HG03432 (cell line): ENCODE data around the gene KHDC3L.

Experiments used
- ATAC-seq: cut with Tn5 transposase; IDR thresholded peaks from one replicate; pipeline ENCODE4 v1.9.1; 2021; ENCODE audit warnings: mild to moderate bottlenecking, moderate library complexity; ENCODE audit not compliant: unreplicated experiment

Gene KHDC3L, protein sequence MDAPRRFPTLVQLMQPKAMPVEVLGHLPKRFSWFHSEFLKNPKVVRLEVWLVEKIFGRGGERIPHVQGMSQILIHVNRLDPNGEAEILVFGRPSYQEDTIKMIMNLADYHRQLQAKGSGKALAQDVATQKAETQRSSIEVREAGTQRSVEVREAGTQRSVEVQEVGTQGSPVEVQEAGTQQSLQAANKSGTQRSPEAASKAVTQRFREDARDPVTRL

DNA sequence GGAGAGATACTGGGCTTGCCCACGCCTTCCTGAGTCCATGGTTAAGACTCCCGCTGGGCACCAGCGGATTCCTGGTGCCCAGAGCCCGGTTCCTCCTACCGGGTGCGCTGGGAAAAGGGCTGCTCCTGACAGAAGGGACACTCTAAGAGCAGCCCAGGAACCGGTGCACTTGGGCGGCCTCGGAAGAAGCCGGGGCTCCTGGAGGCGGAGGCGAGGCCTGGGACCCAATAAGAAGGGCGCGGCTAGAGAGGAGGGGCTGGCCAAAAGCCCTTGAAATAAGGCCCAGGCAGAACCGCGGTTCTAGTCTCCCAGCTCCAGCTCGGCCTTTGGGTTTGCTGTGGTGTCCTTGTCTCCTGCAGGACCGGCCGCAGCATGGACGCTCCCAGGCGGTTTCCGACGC, at the start of gene KHDC3L:
TSS of gene KHDC3L (plus strand) at position 301 of the 400 bp plus-strand sequence. CDS start at position 373, 72 bp downstream.
- no peak for ATAC-seq

DNA sequence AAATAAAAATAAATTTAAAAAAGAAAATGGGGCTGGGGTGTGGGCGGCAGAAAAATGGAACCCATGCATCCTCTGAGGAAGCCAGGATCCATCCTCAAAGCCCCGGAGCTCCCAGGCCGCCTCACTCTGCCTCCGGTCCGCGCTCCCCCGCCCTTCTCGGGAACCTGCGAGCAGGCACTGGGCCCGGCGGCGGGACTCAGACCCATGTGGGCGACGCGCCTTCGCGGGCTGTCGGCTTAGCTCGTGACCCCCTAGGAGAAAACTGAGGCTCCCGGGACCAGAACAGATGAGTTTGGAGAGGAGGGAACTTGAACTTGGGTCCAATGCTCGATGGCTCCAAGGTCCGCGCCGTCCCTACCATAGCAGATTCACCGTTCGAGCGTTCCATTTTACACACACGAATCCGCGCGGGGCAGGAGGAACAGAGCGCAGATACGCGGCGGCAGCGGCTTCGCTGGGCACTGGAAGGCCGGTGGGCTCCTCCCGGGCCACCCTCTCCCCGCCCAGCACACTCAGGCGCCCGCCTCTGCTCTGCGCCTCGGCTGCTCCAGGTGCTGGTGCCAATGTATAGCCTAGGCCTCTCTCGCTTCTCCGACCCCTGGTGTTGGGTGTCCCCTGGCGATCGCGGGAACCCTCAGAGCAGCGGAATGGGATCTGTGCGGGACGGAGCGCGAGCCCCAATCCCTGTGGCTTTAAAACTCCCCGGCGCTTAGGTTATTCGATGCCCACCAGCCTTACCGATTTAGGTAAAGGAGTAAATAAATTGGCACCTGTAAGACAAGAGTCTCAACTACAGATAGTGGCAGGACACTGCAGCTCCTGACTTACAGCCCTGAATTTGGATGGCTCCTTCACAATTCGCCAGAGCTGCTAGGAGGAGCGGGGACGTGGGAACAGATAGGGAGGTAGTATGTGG, 47.6 kb upstream of the KHDC3L start:
- no peak for ATAC-seq

DNA sequence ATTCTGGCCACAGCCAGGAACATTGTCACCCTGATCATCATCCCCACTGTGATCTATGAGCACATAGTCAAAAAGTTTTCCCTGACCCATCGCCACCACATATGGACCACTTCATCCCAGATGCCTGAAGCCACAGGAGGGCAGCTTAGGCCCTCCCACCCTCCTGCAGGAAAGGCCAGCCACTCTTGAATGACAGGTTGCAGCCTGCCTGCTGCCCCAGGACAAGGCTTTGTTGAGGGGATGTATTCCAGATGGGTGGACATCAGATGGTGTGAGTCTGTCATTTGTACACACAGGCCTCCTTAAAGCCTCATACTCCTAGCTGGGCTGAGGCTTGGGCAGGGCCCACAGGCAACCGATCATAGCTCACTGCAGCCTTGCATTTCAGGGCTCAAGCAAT, 39.1 kb upstream of the KHDC3L start:
- no peak for ATAC-seq

DNA sequence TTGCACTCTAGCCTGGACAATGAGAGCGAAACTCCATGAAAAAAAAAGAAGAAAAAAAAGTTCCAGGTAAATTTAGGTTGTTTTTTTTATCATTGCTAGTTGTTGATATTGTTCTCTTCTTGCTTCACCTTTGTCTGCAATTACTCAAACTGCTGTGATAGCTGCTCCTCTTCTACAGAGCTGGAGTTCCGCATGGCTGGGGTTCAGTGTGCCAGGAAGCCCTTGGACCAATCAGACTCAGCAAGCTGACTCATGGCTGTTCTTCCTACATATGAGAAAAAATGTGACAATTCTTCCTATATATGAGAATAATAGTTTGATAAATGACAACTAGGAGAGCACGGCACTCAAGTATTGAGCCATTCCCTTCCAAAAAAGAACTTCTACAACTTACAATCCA, 36.8 kb upstream of the KHDC3L start:
- ATAC-seq = no peak

DNA sequence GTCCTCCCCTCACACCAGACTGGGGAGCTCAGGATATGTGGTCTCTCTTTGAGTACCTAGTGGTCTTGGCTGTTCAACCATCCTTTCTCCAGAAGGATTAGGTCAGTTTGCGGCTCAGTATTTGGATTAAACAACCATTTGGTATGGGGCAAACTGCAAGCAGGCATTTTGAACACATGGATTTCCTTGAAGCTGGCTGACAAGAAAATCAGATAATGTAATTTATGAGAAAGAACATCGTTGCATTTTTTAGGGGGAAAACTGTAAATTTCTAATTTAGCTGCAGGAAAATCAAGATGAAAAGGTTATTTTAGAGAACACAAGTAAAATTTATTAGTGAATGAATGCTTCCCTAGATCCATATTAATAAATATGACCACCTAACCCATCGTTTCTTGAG, 33.7 kb upstream of the KHDC3L start:
- no peak for ATAC-seq

DNA sequence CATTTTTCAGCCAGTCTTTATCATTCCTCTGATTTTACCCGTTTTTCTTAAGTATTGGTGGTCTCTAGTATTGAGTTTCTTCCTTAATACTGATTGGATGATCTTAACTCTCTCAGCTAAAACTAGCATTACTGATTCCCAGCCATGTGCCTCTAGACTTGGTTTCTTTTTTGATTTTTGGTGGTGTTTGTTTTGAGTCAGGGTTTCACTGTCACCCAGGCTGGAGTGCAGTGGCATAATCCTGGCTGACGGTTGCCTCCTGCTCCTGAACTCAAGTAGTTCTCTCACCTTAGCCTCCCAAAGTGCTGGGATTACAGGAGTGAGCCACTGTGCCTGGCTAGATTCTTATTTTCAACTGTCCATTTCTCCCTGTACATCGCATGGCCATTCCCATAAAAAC, 33.3 kb upstream of the KHDC3L start:
- peak; percentile 76 for ATAC-seq

DNA sequence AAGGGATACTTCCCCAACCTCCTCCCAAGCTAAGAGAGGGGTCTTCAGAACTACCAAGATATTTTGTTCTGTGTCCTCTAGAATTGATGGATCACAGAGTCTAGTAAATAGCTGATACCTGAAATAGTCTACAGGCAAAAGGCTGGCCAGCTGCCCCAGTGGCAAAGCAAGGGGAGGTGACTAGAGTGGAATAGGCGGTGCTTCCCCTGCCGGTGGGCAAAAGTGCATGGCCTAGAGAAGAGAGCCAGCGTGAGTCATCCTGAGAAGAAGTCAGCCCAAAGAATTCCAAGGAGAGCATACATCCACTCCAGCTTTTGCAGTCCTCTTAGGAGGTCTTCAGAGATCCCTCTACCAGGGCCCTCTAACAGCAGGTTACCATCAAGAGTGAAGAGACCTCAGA, 23.1 kb upstream of the KHDC3L start:
- peak; percentile 38 for ATAC-seq

DNA sequence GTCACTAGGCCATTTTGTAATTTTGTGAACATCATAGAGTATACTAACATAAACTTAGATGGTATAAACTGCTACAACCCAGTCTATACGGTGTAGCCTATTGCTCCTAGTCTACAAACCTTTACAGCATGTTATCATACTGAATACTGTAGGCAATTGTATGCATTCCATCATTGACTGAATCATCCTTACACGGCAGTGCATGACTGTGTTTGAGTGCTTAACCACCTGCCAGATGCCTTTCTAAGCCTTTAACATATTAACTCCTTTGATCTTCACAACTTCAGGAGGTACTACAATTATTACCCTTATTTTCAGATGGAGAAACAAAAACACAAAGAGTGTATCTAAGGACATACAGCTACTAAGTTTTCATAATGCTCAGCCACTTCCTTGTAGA, 22.4 kb upstream of the KHDC3L start:
- ATAC-seq = no peak

DNA sequence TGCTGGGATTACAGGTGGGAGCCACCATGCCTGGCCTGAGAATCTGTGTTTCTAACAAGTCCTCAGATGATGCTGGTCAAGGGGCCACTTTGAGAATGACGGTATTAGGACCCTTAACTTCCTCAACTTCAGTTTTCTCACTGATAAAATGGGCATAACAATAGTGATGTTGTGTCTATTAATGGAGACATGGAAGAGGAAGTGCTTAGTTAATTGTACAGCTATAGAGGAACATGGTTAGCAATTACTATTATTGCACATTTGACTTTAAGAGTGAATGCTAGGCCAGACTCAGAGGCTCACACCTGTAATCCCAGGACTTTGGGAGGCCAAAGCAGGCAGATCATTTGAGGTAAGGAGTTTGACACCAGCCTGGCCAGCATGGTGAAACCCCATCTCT, 21.1 kb upstream of the KHDC3L start:
- no peak for ATAC-seq

DNA sequence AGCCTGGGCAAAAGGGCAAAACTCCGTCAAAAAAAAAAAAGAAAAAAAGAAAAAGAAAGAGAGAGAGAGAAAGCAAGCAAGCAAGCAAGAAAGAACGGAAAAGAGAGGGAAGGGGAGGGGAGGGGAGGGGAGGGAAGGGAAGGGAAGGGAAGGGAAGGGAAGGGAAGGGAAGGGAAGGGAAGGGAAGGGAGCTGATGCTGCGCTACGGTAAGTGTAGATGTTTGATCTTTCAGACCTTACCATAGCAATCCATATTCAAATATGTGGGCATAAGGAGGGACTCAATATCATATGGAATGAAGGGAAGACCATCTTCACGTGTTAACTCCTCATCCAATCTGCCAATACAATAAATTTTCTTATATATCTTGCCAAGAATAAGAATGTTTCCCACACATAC, 20.3 kb upstream of the KHDC3L start:
- ATAC-seq = no peak

DNA sequence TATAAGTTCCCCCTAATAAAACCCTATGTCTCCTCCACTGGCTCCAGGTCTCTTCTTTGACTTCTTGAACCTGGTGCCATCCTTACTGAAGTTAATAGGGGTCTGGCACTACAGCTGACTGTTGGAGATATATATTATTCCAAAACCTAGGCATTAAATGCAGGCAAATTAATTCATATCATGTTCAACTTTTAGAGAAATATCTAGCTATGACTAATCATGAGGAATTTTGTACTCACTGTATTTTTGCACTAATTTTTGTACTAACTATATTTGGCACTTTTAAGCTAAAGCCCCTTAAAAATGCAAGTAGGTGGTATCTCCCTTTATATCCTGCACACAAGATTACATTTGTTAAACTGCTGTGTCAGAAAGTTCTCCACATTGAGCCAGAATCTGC, 19.3 kb upstream of the KHDC3L start:
- no peak for ATAC-seq

DNA sequence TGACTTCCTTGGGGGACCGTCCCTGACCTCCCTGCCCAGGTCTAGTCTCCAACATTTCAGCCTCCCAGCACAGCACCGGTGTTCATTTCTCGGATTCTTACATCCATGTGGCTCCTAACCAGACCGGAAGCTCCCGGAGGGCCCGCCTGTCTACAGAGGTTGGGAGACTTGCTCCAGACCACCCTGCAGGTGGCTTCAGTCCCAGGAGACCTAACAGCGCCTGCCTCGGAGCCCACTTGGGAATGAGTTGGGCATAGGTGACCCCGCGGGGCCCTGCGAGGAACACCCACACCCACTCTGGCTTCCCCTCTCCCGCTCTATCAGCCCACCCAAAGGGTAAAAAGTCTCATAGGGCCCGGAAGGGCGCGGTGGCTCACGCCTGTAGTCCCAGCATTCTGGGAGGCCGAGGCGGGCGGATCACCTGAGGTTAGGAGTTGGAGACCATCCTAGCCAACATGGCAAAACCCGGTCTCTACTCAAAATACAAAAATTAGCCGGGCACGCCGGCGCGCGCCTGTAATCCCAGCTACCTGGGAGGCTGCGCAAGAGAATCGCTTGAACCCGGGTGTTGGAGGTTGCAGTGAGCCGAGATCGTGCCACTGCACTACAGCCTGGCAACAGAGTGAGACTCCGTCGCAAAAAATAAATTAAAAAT, 13.8 kb upstream of the KHDC3L start:
- ATAC-seq = no peak

DNA sequence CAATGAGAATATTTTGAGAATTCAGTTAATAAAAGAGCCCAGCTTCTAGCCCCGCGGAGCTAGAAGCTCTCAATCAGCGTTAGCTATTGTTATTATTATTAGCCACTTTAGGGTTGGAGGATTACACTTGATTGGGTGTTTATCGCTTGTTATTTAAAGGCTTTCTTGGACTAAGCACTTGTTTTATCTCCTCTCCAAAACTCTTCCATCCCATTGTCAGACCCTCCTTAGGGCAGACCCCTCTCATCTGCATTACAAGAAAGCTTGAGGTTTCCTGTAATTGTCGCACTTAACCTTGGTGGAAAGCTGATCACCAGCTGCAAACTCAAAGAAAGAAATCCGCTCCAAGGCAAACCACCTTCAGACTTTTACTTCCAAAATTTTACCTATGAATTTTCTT, 13.1 kb upstream of the KHDC3L start:
- no peak for ATAC-seq

DNA sequence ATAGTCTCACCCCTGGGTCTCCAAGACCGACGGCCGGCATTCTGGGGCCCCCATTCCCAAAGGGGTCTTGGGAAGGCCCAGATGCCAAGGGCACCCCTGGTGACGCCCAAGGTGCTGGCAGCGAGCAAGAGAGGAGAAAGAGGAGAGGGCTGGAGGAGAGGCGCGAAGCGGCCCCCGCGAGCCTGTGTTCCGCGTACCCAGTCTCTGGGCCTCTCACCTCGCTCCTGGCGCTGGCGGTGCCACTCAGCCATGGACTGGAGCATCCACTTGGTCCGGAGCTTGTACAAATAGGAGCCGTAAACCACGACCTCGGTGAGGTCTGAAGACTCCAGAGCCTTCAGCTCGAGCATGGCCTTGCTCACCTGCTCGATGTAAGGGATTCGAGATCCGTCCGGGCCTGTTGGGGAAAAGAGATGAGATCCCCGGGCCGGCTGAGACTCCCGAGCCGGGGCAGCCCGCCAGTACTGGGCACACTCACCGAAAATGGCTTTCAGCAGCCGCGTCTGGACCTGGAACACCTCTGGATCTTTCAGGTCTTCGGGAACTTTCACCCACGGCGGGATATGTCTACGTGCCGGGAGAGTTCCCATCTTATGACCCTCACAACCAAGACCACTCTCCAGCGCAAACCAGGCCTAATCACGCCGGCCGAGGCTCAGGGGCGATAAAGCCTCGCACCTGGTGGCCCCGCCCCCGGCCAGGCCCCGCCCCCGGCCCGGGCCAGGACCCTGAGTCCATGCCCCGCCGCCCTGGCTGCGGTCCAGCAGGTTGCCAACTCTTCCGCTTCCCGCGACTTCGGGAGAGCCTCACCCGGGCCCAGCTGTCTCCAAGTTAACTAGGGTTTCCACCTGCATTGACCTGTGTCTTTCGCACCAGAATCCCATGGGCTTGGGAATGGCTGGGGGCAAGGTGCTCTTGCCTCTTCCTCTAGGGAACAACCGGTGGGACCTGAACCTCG, 8.5 kb upstream of the KHDC3L start, which contains the start of gene DPPA5:
TSS of gene DPPA5 (minus strand) at position 641 of the 958 bp plus-strand sequence. CDS start at position 590, 51 bp downstream.
- no peak for ATAC-seq

DNA sequence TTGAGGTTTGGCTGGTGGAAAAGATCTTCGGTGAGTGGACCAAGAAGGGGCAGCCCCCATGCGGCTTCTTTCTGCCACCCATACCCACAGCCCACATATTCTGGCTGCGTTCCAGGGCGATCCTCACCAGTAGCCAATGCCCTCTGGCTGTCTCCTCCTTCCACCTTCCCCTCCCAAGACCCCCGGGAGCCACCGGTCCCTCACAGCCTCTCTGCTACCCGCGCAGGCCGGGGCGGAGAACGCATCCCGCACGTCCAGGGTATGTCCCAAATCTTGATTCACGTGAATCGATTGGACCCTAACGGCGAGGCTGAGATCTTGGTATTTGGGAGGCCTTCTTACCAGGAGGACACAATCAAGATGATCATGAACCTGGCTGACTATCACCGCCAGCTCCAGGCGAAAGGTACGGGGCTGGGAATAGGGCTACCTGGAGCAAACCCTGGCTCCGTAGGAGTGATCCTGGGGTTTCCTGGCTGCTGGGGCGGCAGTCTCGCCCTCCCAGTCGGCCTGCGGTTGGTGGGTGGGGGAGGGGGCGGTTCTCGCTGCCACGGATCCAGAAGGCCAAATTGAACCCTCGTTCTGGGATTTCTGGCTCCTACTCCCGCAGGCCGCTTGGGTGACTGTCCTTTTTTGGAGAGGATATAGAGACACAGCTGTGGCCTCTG, 545 bp downstream of the KHDC3L start:
- no peak for ATAC-seq

DNA sequence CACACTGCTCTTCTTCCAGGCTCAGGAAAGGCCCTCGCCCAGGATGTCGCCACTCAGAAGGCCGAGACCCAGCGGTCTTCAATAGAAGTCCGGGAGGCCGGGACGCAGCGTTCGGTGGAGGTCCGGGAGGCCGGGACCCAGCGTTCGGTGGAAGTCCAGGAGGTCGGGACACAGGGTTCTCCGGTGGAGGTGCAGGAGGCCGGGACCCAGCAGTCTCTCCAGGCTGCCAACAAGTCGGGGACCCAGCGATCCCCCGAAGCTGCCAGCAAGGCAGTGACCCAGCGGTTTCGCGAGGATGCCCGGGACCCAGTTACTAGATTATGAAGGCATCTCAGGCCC, 1.0 kb downstream of the KHDC3L start:
- no peak for ATAC-seq

DNA sequence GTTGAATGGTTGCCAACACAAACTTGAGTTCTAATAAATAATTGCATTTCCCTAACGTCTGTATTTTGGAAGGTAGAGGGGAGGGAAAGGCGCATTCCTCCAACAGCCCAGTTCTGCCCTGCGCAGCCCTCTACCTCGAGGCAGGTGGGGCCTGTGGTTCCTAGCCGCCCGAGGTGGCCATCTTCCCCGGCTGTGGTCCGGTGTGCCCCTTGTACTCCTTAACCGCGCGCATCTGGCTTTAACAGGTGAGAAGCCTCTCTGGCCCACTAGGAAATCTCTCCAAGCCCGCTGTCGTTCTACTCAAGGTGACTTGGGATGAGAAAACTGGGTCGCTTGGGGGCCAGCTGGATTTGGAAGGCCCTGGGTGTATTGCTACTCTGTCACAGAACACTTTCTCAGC, 1.7 kb downstream of the KHDC3L start:
- ATAC-seq = no peak

DNA sequence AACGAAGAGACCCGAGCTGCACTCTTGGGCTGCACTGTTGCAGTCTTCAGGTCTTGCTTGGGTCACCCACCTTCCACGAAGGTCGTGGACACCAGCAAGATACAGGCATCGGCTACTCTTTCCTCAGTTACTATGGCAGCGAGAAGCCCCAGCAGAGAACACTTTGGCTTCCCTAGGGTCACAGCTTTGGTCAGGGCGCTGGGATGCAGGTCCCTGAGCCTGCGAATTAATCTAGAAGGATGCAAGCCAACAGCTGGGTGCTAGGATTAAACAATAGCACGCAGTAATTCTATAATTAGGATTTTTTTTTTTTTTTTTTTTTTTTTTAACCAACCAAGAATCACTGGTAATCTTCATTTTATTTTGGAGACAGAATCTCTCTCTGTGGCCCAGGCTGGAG, 2.1 kb downstream of the KHDC3L start:
- ATAC-seq = no peak

DNA sequence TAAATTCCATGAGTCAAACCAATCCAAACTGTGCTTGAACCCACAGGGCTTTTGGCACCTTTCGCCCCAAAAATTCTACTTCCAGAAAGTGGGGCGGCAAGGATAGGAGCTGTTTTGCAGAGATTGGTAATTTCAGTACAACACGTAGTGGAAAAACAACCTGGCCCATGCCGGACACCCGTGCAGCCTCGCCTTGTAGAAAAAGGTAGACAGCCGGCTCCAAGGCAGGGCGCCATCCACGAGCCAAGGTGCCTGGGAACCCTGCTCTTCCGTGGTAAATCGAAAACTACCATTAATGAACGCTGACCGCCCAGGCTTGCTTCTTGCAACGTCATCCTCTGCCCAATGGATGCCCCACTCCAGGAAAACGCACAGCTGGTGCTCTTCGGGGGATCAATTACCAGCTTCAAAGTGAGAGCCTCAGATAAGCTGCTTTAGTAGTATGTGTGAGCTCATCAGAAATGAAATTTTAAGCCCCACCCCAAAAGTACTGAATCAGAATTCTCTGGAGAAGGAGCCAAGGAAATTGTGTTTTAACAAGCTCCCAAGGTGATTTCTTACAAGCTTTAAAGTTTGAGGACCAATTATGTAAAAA, 5.4 kb downstream of the KHDC3L start:
- no peak for ATAC-seq

DNA sequence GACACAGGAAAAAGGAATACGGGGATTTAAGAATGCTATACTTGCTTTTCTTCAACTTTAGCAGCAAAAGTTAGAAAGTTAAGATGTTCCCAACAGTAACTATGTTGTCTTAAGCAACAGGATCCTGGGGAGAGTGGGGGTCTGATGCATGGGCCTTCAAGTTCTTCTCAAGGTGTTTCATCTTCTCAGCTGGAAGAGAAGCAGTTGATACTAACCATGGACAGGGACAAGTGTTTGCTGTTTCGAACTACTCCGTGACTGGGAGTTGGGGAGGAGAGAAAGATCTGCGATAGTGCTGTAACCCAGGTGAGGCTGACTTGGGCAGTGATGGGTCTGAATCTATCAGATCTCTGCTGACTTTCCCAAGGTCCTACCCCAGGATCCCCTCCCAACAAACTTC, 6.2 kb downstream of the KHDC3L start:
- ATAC-seq = no peak
